Measurements from ENCODE around the gene EIF3A. TPM values are rescaled to one million over a fixed set of nuclear protein-coding genes. Genes with fewer than 3 reads are reported as not detected.

Gene EIF3A
- total and polyA plus RNA-seq, 2 of the 8 experiments (the other 6 are each of a cell fraction or from before 2014, with no cell fraction given): 26.8 to 209 TPM

DNA sequence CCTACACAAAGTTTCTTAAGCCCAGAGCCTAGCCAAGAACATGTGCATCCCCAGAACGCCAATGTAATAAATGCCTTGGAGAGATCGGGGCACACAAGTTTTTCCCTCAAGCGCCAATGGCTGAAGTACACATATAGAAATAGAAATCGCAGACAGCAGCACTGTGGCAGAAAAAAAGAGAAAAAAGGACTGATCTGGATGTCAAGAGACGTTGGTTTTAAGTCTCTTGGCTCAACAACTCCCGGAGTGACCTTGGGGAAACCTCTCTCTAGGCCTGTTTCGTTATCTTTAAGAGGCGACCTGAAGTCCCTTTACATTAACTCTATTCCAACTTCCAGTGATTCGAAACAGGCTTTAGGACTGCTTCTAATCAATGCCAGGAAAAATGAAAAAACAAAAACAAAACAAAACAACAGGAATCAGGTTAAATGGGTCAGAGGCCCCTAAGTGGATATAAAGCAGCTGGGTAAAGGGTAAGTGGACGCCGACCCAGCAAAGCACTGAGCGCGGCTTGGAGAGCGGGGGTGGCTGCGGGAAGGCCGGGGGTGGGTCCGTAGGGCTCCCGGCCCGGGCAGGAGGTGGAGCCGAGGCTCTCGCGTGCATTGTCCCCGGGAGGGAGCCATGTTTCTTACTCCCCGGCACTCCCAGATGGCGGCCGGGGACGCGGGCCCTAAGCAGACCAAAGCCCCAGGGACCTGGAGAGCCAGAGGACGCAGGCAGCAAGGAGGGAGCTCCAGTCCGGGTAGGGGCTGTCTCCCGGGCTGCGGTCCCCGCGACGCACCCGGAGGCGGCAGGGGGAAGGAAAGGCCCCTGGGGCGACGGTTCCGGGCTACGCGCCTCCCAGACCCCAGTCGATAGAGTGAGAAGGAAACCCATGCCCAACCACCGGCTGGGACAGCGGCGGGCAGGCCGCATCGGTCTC is 757 bp downstream of the EIF3A start (continued):
- TF ChIP-seq, protein P1, sequence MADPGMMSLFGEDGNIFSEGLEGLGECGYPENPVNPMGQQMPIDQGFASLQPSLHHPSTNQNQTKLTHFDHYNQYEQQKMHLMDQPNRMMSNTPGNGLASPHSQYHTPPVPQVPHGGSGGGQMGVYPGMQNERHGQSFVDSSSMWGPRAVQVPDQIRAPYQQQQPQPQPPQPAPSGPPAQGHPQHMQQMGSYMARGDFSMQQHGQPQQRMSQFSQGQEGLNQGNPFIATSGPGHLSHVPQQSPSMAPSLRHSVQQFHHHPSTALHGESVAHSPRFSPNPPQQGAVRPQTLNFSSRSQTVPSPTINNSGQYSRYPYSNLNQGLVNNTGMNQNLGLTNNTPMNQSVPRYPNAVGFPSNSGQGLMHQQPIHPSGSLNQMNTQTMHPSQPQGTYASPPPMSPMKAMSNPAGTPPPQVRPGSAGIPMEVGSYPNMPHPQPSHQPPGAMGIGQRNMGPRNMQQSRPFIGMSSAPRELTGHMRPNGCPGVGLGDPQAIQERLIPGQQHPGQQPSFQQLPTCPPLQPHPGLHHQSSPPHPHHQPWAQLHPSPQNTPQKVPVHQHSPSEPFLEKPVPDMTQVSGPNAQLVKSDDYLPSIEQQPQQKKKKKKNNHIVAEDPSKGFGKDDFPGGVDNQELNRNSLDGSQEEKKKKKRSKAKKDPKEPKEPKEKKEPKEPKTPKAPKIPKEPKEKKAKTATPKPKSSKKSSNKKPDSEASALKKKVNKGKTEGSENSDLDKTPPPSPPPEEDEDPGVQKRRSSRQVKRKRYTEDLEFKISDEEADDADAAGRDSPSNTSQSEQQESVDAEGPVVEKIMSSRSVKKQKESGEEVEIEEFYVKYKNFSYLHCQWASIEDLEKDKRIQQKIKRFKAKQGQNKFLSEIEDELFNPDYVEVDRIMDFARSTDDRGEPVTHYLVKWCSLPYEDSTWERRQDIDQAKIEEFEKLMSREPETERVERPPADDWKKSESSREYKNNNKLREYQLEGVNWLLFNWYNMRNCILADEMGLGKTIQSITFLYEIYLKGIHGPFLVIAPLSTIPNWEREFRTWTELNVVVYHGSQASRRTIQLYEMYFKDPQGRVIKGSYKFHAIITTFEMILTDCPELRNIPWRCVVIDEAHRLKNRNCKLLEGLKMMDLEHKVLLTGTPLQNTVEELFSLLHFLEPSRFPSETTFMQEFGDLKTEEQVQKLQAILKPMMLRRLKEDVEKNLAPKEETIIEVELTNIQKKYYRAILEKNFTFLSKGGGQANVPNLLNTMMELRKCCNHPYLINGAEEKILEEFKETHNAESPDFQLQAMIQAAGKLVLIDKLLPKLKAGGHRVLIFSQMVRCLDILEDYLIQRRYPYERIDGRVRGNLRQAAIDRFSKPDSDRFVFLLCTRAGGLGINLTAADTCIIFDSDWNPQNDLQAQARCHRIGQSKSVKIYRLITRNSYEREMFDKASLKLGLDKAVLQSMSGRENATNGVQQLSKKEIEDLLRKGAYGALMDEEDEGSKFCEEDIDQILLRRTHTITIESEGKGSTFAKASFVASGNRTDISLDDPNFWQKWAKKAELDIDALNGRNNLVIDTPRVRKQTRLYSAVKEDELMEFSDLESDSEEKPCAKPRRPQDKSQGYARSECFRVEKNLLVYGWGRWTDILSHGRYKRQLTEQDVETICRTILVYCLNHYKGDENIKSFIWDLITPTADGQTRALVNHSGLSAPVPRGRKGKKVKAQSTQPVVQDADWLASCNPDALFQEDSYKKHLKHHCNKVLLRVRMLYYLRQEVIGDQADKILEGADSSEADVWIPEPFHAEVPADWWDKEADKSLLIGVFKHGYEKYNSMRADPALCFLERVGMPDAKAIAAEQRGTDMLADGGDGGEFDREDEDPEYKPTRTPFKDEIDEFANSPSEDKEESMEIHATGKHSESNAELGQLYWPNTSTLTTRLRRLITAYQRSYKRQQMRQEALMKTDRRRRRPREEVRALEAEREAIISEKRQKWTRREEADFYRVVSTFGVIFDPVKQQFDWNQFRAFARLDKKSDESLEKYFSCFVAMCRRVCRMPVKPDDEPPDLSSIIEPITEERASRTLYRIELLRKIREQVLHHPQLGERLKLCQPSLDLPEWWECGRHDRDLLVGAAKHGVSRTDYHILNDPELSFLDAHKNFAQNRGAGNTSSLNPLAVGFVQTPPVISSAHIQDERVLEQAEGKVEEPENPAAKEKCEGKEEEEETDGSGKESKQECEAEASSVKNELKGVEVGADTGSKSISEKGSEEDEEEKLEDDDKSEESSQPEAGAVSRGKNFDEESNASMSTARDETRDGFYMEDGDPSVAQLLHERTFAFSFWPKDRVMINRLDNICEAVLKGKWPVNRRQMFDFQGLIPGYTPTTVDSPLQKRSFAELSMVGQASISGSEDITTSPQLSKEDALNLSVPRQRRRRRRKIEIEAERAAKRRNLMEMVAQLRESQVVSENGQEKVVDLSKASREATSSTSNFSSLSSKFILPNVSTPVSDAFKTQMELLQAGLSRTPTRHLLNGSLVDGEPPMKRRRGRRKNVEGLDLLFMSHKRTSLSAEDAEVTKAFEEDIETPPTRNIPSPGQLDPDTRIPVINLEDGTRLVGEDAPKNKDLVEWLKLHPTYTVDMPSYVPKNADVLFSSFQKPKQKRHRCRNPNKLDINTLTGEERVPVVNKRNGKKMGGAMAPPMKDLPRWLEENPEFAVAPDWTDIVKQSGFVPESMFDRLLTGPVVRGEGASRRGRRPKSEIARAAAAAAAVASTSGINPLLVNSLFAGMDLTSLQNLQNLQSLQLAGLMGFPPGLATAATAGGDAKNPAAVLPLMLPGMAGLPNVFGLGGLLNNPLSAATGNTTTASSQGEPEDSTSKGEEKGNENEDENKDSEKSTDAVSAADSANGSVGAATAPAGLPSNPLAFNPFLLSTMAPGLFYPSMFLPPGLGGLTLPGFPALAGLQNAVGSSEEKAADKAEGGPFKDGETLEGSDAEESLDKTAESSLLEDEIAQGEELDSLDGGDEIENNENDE (IDR thresholded peaks at IDR 0.05; ENCODE audit: insufficient replicate concordance, low read length): no peak
- TF ChIP-seq HDAC6 (IDR thresholded peaks at IDR 0.05; ENCODE audit: low read depth, low read length) (no peak), TAF7 (optimal IDR thresholded peaks at IDR 0.05; ENCODE audit: borderline replicate concordance, low read depth, low read length) (peak; percentile 18), TAF1 (IDR thresholded peaks at IDR 0.05; ENCODE audit: low read depth, low read length) (peak; percentile 53; the same call in 1 of the 2 replicates), TEAD4 (IDR thresholded peaks at IDR 0.05; ENCODE audit: low read depth, low read length) (no peak), ASH2L (IDR thresholded peaks at IDR 0.05; ENCODE audit: low read length) (no peak), RBBP5 (IDR thresholded peaks at IDR 0.05; ENCODE audit: borderline replicate concordance, low read depth, low read length) (no peak), RAD21 (IDR thresholded peaks at IDR 0.05 in 1 of 2, conservative IDR thresholded peaks at IDR 0.05 in 1 of 2; ENCODE audit: low read depth in 2 of 2, low read length in 2 of 2) (no peak)
